Ascending aorta (tissue), 2 donors: Measurements from ENCODE around the gene ECHS1. TPM values are rescaled to one million over a fixed set of nuclear protein-coding genes. Genes with fewer than 3 reads are reported as not detected.
A peak's percentile ranks its signal among the peaks of the same experiment; 100 is the strongest.

Experiments
- DNase-seq, 2 donors: peaks; one replicate each; pipeline ENCODE4 v3.0.0-alpha.2; 2019; ENCODE audit warnings: low spot score in 2 of 2
- H3K27ac ChIP-seq, 2 donors: fragments of 200-600 bp; sonication (generic); one replicate each; pipeline ENCODE4 v1.5.1; 2016 to 2017; ENCODE audit warnings: mild to moderate bottlenecking in 1 of 2
- H3K27me3 ChIP-seq: fragments of 200-600 bp; sonication (generic); one replicate; pipeline ENCODE4 v1.5.1; 2017
- H3K36me3 ChIP-seq, 2 donors: fragments of 200-600 bp; sonication (generic); one replicate each; pipeline ENCODE4 v1.5.1; 2016
- H3K4me1 ChIP-seq, 2 donors: fragments of 200-600 bp; sonication (generic); one replicate each; pipeline ENCODE4 v1.5.1; 2016 to 2017; ENCODE audit warnings: mild to moderate bottlenecking in 1 of 2
- H3K4me3 ChIP-seq, 2 donors: fragments of 200-600 bp; sonication (generic); one replicate each; pipeline ENCODE4 v1.5.1; 2016 to 2017; ENCODE audit warnings: mild to moderate bottlenecking in 1 of 2
- H3K9me3 ChIP-seq, 2 donors: fragments of 200-600 bp; sonication (generic); one replicate each; pipeline ENCODE4 v1.5.1; 2016
- CTCF ChIP-seq, 3 experiments: fragments of 200-600 bp in 2 of 3; fragments of 450-650 bp in 1 of 3; sonication (generic) in 2 of 3; IDR thresholded peaks; one replicate each; pipeline ENCODE4 v1.5.1; 2016 to 2019; ENCODE audit warnings: antibody characterized with exemption in 3 of 3, mild to moderate bottlenecking in 1 of 3, moderate library complexity in 1 of 3
- intact Hi-C: fragments of 100-400 bp; cut with DNase I; formaldehyde crosslinking; loops from one replicate; pipeline ENCODE4 v1.15.1; 2023
- total RNA-seq: library from RNA; depleted of rRNA; stranded (reverse); fragments of >200 nt; gene quantifications from one replicate; pipeline ENCODE4 v1.1.0, GENCODE V29; 2016

Gene ECHS1
- total RNA-seq, 1 donor from 2014 or later, result 68.0 TPM

- H3K4me3 ChIP-seq, result no peak overlapping the region
- H3K9me3 ChIP-seq, result no peaks in the 10 kb centered on the region
- intact Hi-C loops, result no loop called here
- peaks cover 22 to 34% of the 10 kb centered on the region in 2 donors for H3K36me3 ChIP-seq
- DNase-seq, result no peak
- H3K27ac ChIP-seq, result no peak overlapping the region
- peaks cover 6 to 12% of the 10 kb centered on the region in 2 donors for H3K4me1 ChIP-seq
- H3K27me3 ChIP-seq, result no peaks in the 10 kb centered on the region
- TF ChIP-seq CTCF (IDR thresholded peaks at IDR 0.05), result no peak
These were observed 11.9 kb downstream of the ECHS1 start for GRCh38 chr10:133361227-133361626.

GRCh38 chr10:133359972-133360610 is 13.1 kb downstream of the ECHS1 start:
- peaks cover 12 to 23% of the 10 kb centered on the region in 2 donors for H3K36me3 ChIP-seq
- no peak overlapping the region for H3K4me3 ChIP-seq
- no peak for TF ChIP-seq CTCF (IDR thresholded peaks at IDR 0.05)
- H3K27me3 ChIP-seq, result no peaks in the 10 kb centered on the region
- H3K4me1 ChIP-seq, result peaks cover 6 to 12% of the 10 kb centered on the region in 2 donors
- no peaks in the 10 kb centered on the region for H3K9me3 ChIP-seq
- no peak for DNase-seq
- H3K27ac ChIP-seq, result no peak overlapping the region
- intact Hi-C loops, result no loop called here

GRCh38 chr10:133359554-133359971 is 13.6 kb downstream of the ECHS1 start:
- Histone ChIP-seq H3K27ac (no peak overlapping the region), H3K4me1 (peaks cover 6 to 12% of the 10 kb centered on the region in 2 donors), H3K27me3 (no peaks in the 10 kb centered on the region), H3K4me3 (no peak overlapping the region), H3K9me3 (no peaks in the 10 kb centered on the region), H3K36me3 (peaks cover 7 to 18% of the 10 kb centered on the region in 2 donors)
- no peak for DNase-seq
- TF ChIP-seq CTCF (IDR thresholded peaks at IDR 0.05), result no peak
- intact Hi-C loops, result no loop called here

GRCh38 chr10:133358925-133359310 is 14.2 kb downstream of the ECHS1 start:
- Histone ChIP-seq H3K4me3 (no peak overlapping the region), H3K36me3 (peaks cover 5 to 12% of the 10 kb centered on the region in 2 donors), H3K27ac (no peak overlapping the region), H3K9me3 (no peaks in the 10 kb centered on the region), H3K4me1 (peaks cover 6 to 12% of the 10 kb centered on the region in 2 donors), H3K27me3 (no peaks in the 10 kb centered on the region)
- no peak for TF ChIP-seq CTCF (IDR thresholded peaks at IDR 0.05)
- DNase-seq, result no peak
- intact Hi-C loops, result loop anchor here (1.0 kb wide), 1 partner anchor 14 kb away; the partner anchor contains the start of gene ECHS1

GRCh38 chr10:133358162-133358924 is 14.8 kb downstream of the ECHS1 start:
- Histone ChIP-seq H3K36me3 (peaks cover 3 to 12% of the 10 kb centered on the region in 2 donors), H3K9me3 (no peaks in the 10 kb centered on the region), H3K27me3 (no peaks in the 10 kb centered on the region), H3K4me1 (peaks cover 6 to 12% of the 10 kb centered on the region in 2 donors), H3K27ac (peak overlapping the region; percentile 46), H3K4me3 (peak overlapping the region in 1 of 2 donors; percentile 81)
- intact Hi-C loops, result loop anchor here (1.0 kb wide), 1 partner anchor 15 kb away; the partner anchor contains the start of gene ECHS1
- no peak for TF ChIP-seq CTCF (IDR thresholded peaks at IDR 0.05)
- DNase-seq, result no peak
